HG02678 (cell line): ENCODE results near the gene PHACTR1.

ENCODE experiments used
- ATAC-seq: cut with Tn5 transposase; IDR thresholded peaks from one replicate; pipeline ENCODE4 v1.9.1; 2021; ENCODE audit warnings: mild to moderate bottlenecking, moderate library complexity; ENCODE audit not compliant: unreplicated experiment

The PHACTR1 gene

GRCh38 chr6:13248584-13248985 lies 532.0 kb downstream of the PHACTR1 start:
- no peak for ATAC-seq

DNA sequence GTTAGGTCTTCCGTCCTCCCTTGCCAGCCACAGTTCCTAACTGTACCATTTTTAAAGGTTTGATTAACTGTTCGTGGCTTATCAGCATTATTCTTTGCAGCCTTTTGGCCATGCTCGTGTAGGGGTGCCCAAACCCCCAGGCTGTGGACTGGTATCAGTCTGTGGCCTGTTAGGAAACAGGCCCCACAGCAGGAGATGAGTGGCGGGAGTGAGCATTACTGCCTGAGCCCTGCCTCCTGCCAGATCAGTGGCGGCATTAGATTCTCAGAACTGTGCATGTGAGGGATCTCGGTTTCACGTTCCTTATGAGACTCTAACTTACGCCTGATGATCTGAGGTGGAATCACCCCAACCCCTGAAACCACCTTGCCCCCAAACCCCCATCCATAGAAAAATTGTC lies 532.4 kb downstream of the PHACTR1 start:
- no peak for ATAC-seq

DNA sequence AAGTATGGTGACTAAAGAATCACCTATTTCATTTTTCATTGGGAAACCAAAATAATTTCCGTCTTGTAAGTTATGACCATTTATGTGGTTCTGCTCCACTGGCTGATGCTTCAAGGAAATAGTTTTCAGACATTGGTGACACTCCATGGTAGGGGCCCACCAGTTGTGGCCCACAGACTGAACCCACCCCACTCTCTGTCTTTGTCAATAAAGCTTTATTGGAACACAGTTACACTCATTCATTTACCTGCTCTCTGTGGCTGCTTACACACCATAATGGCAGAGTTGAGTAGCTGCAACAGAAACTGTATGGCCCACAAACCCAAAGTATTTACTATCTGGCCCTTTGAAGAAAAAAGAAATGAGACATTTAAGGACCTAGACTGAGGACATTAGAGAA lies 533.2 kb downstream of the PHACTR1 start:
- no peak for ATAC-seq

DNA sequence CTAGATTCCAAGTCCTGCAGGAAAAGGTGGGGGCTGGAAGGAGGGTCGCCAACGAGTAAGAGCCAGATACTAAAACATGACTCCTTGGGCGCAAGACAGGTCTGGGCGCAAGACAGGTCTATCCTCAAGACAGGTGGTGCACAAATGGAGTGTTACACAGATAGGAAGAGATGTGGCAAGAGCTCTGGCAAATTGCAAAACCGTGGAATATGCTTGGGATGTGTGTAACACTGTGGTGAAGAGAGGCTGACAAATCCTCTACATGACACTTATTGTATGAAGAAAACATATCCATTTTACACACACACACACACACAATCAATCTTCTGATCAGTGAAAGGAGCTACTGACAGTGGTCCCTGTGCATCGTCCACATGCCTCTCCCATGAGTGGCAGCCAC lies 534.1 kb downstream of the PHACTR1 start:
- no peak for ATAC-seq

GRCh38 chr6:13251242-13251641 lies 534.7 kb downstream of the PHACTR1 start:
- no peak for ATAC-seq

DNA sequence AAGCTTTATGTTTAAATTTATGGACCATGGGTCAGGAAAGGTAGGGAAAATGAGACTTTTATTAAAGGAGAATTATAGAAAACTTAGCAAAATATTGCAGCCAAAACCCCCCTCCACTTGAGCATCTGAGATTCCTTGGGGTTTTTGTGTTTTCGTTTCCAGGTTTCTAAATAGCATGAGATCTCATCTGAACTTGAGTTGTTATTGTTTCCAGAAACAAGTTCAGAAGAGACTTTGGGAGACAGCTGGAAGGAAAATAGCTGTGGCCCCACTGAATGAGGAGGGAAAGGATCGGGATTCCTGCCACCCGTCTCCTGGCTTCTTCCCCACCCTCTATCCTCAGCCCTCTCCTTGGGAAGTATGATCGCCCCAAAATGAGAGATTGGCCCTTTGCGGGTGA lies 536.2 kb downstream of the PHACTR1 start:
- ATAC-seq = no peak

GRCh38 chr6:13253272-13253671 lies 536.7 kb downstream of the PHACTR1 start:
- ATAC-seq = no peak

GRCh38 chr6:13256266-13257001 lies 539.9 kb downstream of the PHACTR1 start:
- ATAC-seq = no peak

GRCh38 chr6:13259393-13259792 lies 542.8 kb downstream of the PHACTR1 start:
- ATAC-seq = peak; percentile 42

- no peak for ATAC-seq
These were observed 543.6 kb downstream of the PHACTR1 start for GRCh38 chr6:13260101-13260598.

DNA sequence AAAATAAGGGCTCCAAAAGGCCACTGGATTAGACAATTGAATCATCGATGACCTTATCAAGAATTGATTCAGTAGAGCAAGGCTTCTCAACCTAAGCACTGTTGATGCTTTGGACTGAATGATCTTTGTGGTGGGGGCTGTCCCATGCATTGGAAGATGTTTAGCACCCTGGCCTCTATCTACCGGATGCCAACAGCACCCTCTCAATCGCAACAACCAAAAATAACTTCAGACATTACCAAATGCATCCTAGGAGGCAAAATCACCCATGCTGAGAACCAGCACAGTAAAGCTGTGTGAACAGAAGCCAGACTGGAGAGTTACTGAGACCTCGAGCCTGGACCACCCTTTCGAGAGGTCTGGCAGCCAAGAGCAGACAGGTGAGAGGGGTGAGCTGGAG lies 544.3 kb downstream of the PHACTR1 start:
- no peak for ATAC-seq

- ATAC-seq = peak; percentile 62
These were observed 545.0 kb downstream of the PHACTR1 start for GRCh38 chr6:13261464-13261994.

- no peak for ATAC-seq
These were observed 546.0 kb downstream of the PHACTR1 start for GRCh38 chr6:13262302-13263230.

GRCh38 chr6:13263669-13264068 lies 547.1 kb downstream of the PHACTR1 start:
- no peak for ATAC-seq

DNA sequence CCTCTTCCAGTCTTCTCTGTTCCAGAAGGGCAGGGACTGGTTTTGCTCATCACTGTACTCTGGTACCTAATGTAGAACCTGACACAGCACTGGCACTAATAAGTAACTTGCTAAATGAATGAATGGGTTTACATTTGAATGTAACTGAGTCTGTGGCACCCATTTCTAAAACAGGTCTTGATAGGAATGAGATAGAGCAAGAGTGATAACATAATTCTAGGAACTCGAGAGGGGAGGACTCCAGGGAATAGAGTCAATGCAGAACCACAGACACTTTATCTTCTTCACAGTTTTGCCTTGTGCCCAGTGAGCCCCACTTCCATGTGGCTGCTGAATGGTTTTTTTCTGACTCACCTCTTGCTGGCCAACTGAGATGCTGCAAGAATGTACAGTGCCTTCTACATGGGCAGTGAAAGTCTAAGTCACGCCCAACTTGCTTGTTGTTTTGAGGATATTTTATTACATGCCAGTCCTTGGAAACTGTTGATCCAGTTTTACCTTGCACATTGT lies 550.6 kb downstream of the PHACTR1 start:
- no peak for ATAC-seq

- ATAC-seq = no peak
These were observed 552.4 kb downstream of the PHACTR1 start for GRCh38 chr6:13268913-13269518.

DNA sequence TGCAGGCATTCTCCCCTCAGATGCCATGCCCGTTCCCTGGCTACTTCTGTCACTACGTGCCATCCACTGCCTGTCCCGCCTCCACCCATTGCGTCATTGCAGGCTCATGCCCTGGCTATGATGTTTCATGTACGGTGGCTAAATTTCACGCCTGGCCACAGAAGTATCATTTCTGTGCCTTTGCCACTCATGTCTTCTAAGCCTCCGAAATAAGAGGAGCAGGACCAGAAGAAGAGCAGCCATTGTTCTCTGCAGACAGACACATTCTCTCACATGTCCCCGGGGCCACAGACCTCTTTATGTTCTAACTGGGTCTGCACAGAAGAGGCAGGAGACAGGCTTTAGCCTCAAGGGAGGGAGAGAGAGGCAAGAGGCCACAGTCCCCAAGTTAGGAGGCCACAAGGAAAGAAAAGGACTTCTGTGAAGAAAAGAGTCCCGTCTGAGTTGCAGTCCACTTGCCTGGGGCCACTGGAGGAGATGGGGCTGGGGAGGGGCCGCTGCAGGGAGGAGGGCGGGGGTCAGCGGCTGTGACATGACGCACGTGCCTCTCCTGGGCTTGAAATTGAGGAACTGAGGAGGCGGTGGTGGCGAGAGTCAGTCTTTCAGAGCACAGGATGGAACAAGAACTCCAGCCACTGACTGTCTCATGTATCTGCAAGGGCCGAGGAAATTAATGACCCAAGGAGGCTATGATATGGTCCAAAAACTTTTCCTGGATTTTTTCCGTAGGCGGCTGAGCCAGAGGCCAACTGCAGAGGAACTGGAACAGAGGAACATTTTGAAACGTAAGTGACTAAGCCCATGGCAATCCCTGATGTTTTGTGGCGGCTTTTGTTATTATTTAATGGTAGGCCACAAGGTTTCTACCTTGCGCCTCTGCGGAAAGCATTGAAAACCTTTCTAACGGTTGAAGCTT lies 555.8 kb downstream of the PHACTR1 start:
- ATAC-seq = peak; percentile 62

DNA sequence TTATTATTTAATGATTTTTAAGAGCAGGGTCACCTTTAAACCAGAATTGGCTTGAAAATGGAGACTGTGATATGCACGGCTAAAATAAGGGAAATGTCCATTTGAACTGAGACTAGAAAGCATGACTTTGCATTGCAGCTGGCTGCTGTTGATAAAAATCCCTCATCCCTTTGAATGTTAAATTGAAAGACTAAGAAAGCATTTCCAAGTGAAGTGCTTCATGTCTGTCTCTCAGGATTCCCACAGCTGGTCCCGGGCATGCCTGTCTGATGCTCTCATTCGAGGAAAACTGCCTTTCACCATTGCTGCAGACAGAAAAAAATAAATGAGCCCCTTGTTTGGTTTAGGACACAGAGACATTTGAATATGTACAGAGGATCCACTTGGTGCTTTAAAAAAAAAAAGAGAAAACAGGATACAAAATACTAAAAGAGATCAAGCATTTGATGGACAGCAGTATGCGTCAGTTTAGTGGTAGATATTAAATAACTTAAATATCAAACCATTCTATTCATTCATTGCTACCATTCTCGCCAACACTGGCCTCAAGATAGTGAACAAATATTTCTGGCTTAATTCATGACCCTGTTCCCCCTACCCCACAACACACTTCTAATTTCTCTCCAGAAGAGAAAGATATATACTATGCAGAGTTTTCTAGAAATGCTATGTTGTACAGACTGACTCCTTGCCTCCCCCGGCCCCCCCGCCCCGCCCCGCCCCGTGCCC lies 556.8 kb downstream of the PHACTR1 start:
- ATAC-seq = no peak
